IMR-90 (cell line): ENCODE results near the gene STRIP1. TPM values are rescaled to one million over a fixed set of nuclear protein-coding genes. Genes with fewer than 3 reads are reported as not detected.

Experiments used
- ATAC-seq: fragments of 200-7000 bp; cut with Tn5 transposase; 2 replicates; pipeline ENCODE4 v1.9.1; 2020; ENCODE audit warnings: low read depth, mild to moderate bottlenecking, moderate library complexity
- BruUV-seq: library from RNA; stranded (reverse); fragments of 400-500 nt; replicated peaks from 2 replicates; lab custom pipeline; 2021; lab: Mats Ljungman, UMichigan
- CTCF ChIA-PET: fragments of 300-600 bp; formaldehyde crosslinking; extraction: SDS; loops from one replicate; lab custom pipeline; 2021; ENCODE audit warnings: antibody characterized with exemption; lab: Yijun Ruan, JAX
- POLR2A ChIA-PET: fragments of 300-600 bp; sonication (Branson Sonifier 250); formaldehyde crosslinking; loops from one replicate; lab custom pipeline; 2022; ENCODE audit warnings: antibody characterized with exemption; ENCODE audit not compliant: unreplicated experiment; lab: Charles Lee
- DNase-seq: peaks from one replicate; pipeline ENCODE4 v3.0.0; 2013
- H2AFZ ChIP-seq: replicated peaks from 2 replicates; pipeline ENCODE3; 2013; ENCODE audit warnings: low read length, mild to moderate bottlenecking; ENCODE audit not compliant: poor library complexity
- H2AK5ac ChIP-seq: 2 replicates; pipeline ENCODE4 v1.6.1; 2013; ENCODE audit warnings: low read depth, low read length, inconsistent platforms
- H2AK9ac ChIP-seq: replicated peaks from 2 replicates; pipeline ENCODE3; 2013; ENCODE audit warnings: mild to moderate bottlenecking, low read depth, low read length, moderate library complexity; ENCODE audit not compliant: poor library complexity
- H2BK120ac ChIP-seq: 2 replicates; pipeline ENCODE4 v1.6.1; 2013; ENCODE audit warnings: low read depth, low read length, inconsistent platforms
- H2BK15ac ChIP-seq: 3 replicates; pipeline ENCODE4 v1.6.1; 2013; ENCODE audit warnings: low read depth, low read length, inconsistent platforms
- H2BK20ac ChIP-seq: 2 replicates; pipeline ENCODE4 v1.6.1; 2013; ENCODE audit warnings: low read depth, mild to moderate bottlenecking, inconsistent platforms, low read length, moderate library complexity
- H2BK5ac ChIP-seq: 2 replicates; pipeline ENCODE4 v1.6.1; 2013; ENCODE audit warnings: mild to moderate bottlenecking, low read depth, low read length, inconsistent platforms; ENCODE audit not compliant: poor library complexity, severe bottlenecking
- H3K14ac ChIP-seq: replicated peaks from 2 replicates; pipeline ENCODE4 v1.6.1; 2013; ENCODE audit warnings: low read depth, low read length, inconsistent platforms
- H3K18ac ChIP-seq: 2 replicates; pipeline ENCODE4 v1.6.1; 2013; ENCODE audit warnings: low read depth, low read length, control low read depth
- H3K23ac ChIP-seq: 2 replicates; pipeline ENCODE4 v1.6.1; 2013; ENCODE audit warnings: low read depth, low read length, inconsistent platforms
- H3K27ac ChIP-seq: 2 replicates; pipeline ENCODE4 v1.5.1; 2013; ENCODE audit warnings: mild to moderate bottlenecking, control low read depth, low read length; ENCODE audit not compliant: insufficient read depth
- H3K27me3 ChIP-seq: 2 replicates; pipeline ENCODE4 v1.6.1; 2013; ENCODE audit warnings: low read length; ENCODE audit not compliant: control insufficient read depth, insufficient read depth
- H3K36me3 ChIP-seq: 2 replicates; pipeline ENCODE4 v1.6.1; 2013; ENCODE audit warnings: low read length, mixed read lengths; ENCODE audit not compliant: control insufficient read depth, insufficient read depth
- H3K4ac ChIP-seq: 2 replicates; pipeline ENCODE4 v1.6.1; 2013; ENCODE audit warnings: low read depth, low read length, inconsistent platforms
- H3K4me1 ChIP-seq: 2 replicates; pipeline ENCODE4 v1.6.1; 2013; ENCODE audit warnings: low read length, mixed read lengths; ENCODE audit not compliant: control insufficient read depth, insufficient read depth
- H3K4me2 ChIP-seq: 2 replicates; pipeline ENCODE4 v1.6.1; 2013; ENCODE audit warnings: low read depth, mild to moderate bottlenecking, control low read depth, low read length, moderate library complexity
- H3K4me3 ChIP-seq: 2 replicates; pipeline ENCODE4 v1.5.1; 2013; ENCODE audit warnings: low read depth, mild to moderate bottlenecking, control low read depth, low read length, moderate library complexity; ENCODE audit not compliant: insufficient read depth
- H3K56ac ChIP-seq: 2 replicates; pipeline ENCODE4 v1.6.1; 2013; ENCODE audit warnings: low read length, inconsistent platforms; ENCODE audit not compliant: insufficient read depth; ENCODE audit errors: extremely low read depth
- H3K79me1 ChIP-seq, 2 experiments: 2 replicates each; pipeline ENCODE4 v1.6.1; 2013; ENCODE audit warnings: low read length in 2 of 2, inconsistent platforms in 1 of 2, low read depth in 1 of 2
- H3K9ac ChIP-seq: 2 replicates; pipeline ENCODE4 v1.6.1; 2013; ENCODE audit warnings: low read depth, low read length, control low read depth
- H3K9me1 ChIP-seq: 2 replicates; pipeline ENCODE4 v1.6.1; 2013; ENCODE audit warnings: low read length, inconsistent platforms; ENCODE audit not compliant: insufficient read depth
- H3K9me3 ChIP-seq: 2 replicates; pipeline ENCODE4 v1.6.1; 2013; ENCODE audit warnings: low read length; ENCODE audit not compliant: control insufficient read depth, insufficient read depth
- H4K20me1 ChIP-seq: 2 replicates; pipeline ENCODE4 v1.6.1; 2013; ENCODE audit warnings: low read length, inconsistent platforms; ENCODE audit not compliant: insufficient read depth
- H4K5ac ChIP-seq: 2 replicates; pipeline ENCODE4 v1.6.1; 2013; ENCODE audit warnings: mild to moderate bottlenecking, low read depth, low read length, control low read depth
- H4K8ac ChIP-seq, 2 experiments: 2 replicates each; pipeline ENCODE4 v1.6.1; 2013; ENCODE audit warnings: low read depth in 2 of 2, low read length in 2 of 2, control low read depth in 1 of 2, inconsistent platforms in 1 of 2
- H4K91ac ChIP-seq: 2 replicates; pipeline ENCODE4 v1.6.1; 2013; ENCODE audit warnings: low read depth, low read length, inconsistent platforms; ENCODE audit not compliant: insufficient read depth
- CHD1 ChIP-seq: IDR thresholded peaks from 2 replicates; pipeline ENCODE4 v1.6.1; 2012; ENCODE audit warnings: low read depth, low read length, improper control_type of control experiment
- MAZ ChIP-seq: IDR thresholded peaks from 2 replicates; pipeline ENCODE4 v1.6.1; 2012; ENCODE audit warnings: low read depth, mild to moderate bottlenecking, low read length, improper control_type of control experiment, moderate library complexity, borderline replicate concordance
- NFE2L2 ChIP-seq: fragments of 150-350 bp; IDR thresholded peaks from 2 replicates; pipeline ENCODE4 v1.6.1; 2016; ENCODE audit warnings: low read depth, mild to moderate bottlenecking, low read length
- RAD21 ChIP-seq: IDR thresholded peaks from 2 replicates; pipeline ENCODE4 v1.6.1; 2012; ENCODE audit warnings: low read length, improper control_type of control experiment
- RFX5 ChIP-seq: IDR thresholded peaks from 2 replicates; pipeline ENCODE4 v1.8.0; 2012; ENCODE audit warnings: low read depth, mild to moderate bottlenecking, low read length, moderate library complexity
- SMC3 ChIP-seq: fragments of 150-350 bp; IDR thresholded peaks from 2 replicates; pipeline ENCODE4 v1.6.1; 2016; ENCODE audit warnings: low read depth, mild to moderate bottlenecking, antibody characterized with exemption, low read length, moderate library complexity
- WGBS, 2 experiments: methylation state at CpG; one replicate each; pipeline versions ENCODE4 v1.1.5 to v1.1.7; 2013; ENCODE audit warnings: missing lambda C conversion rate in 2 of 2; ENCODE audit not compliant: insufficient read length in 1 of 2; ENCODE audit errors: extremely low coverage in 2 of 2; 5-methylcytosine and 5-hydroxymethylcytosine counted together
- dilution Hi-C: fragments of 300-500 bp; cut with HindIII; formaldehyde crosslinking; loops from one replicate; pipeline ENCODE4 v1.14.3; 2018; ENCODE audit warnings: low sequenced_read_pairs; ENCODE audit not compliant: unreplicated experiment
- in situ Hi-C: fragments of 300-500 bp; cut with MboI; formaldehyde crosslinking; loops from 3 replicates; pipeline ENCODE4 v1.14.3; 2019; ENCODE audit warnings: low sequenced_read_pairs, inconsistent platforms, mixed read lengths
- intact Hi-C: fragments of 100-400 bp; cut with micrococcal nuclease; formaldehyde crosslinking; loops from 2 replicates; pipeline ENCODE4 v1.10.0; 2022
- polyA plus RNA-seq, 3 experiments: library from polyadenylated mRNA; depleted of rRNA; stranded (reverse); fragments of >200 nt; gene quantifications; 2 replicates each; pipeline ENCODE4 v1.2.3, GENCODE V29; 2012; ENCODE audit warnings: low replicate concordance in 1 of 3
- total RNA-seq: library from RNA; depleted of rRNA; stranded (reverse); fragments of >200 nt; gene quantifications from 2 replicates; pipeline ENCODE4 v1.2.3, GENCODE V29; 2012
- TF ChIP-seq, protein P1 (sequence below): fragments of 150-350 bp; IDR thresholded peaks from 2 replicates; pipeline ENCODE4 v1.6.1; 2017; ENCODE audit warnings: mild to moderate bottlenecking, antibody characterized with exemption, low read length, low read depth
- TF ChIP-seq, protein P2 (sequence below): fragments of 150-350 bp; IDR thresholded peaks from 2 replicates; pipeline ENCODE4 v1.6.1; 2016; ENCODE audit warnings: low read depth, mild to moderate bottlenecking, low read length, moderate library complexity, borderline replicate concordance

The STRIP1 gene
- total and polyA plus RNA-seq, 2 of the 4 experiments (the other 2 are of a cell fraction): 30.4 to 33.5 TPM

DNA sequence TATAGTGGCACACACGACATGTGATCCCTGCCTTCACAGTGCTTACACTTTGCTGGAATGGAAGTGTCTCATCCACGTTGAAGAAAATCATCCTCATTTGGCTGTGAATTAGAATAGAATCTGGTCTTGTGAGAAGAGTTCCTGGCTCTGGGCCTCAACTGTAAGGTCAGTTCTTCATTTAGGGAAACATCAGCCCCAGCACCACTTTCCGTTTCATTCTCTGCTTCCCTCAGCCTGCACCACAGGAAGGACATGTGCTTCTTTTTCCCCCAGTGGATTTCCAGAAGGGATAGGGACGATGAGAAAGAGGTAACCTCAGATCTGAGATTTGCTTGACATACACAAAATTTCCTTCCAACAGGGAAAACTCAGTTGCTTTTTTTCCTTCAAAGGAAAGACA, 39.7 kb downstream of the STRIP1 start:
- H4K8ac ChIP-seq: no peak overlapping the region
- no peaks in the 10 kb centered on the region for H3K79me1 ChIP-seq
- ChIA-PET POLR2A (no interaction called here), CTCF (interaction anchor here (1.5 kb wide), 1 partner anchor 14 kb away, joined by 5 read pairs; no protein-coding TSS in a partner anchor)
- no peak overlapping the region for H2BK120ac ChIP-seq
- H2AFZ ChIP-seq: no peak overlapping the region
- H3K4me2 ChIP-seq: no peak overlapping the region
- H3K27me3 ChIP-seq: peaks cover 85% of the 10 kb centered on the region
- no peak overlapping the region for H3K9ac ChIP-seq
- no peak overlapping the region for H4K5ac ChIP-seq
- no peak overlapping the region for H3K14ac ChIP-seq
- WGBS, 2 experiments: no CpG with 5 or more reads among the region's 4 CpGs
- no TSS peak for BruUV-seq
- intact Hi-C loops: no loop called here
- H3K27ac ChIP-seq: no peak overlapping the region
- TF ChIP-seq, protein P1, sequence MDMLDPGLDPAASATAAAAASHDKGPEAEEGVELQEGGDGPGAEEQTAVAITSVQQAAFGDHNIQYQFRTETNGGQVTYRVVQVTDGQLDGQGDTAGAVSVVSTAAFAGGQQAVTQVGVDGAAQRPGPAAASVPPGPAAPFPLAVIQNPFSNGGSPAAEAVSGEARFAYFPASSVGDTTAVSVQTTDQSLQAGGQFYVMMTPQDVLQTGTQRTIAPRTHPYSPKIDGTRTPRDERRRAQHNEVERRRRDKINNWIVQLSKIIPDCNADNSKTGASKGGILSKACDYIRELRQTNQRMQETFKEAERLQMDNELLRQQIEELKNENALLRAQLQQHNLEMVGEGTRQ: no peak
- TF ChIP-seq RFX5: no peak
- TF ChIP-seq NFE2L2: no peak
- no peak for TF ChIP-seq SMC3
- TF ChIP-seq, protein P2, sequence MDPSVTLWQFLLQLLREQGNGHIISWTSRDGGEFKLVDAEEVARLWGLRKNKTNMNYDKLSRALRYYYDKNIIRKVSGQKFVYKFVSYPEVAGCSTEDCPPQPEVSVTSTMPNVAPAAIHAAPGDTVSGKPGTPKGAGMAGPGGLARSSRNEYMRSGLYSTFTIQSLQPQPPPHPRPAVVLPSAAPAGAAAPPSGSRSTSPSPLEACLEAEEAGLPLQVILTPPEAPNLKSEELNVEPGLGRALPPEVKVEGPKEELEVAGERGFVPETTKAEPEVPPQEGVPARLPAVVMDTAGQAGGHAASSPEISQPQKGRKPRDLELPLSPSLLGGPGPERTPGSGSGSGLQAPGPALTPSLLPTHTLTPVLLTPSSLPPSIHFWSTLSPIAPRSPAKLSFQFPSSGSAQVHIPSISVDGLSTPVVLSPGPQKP: no peak
- no peak for TF ChIP-seq RAD21
- no peak for TF ChIP-seq CHD1
- no peak for TF ChIP-seq MAZ
- H3K18ac ChIP-seq: no peak overlapping the region
- no peaks in the 10 kb centered on the region for H3K4me1 ChIP-seq
- no peak overlapping the region for H2AK5ac ChIP-seq
- H3K4ac ChIP-seq: no peak overlapping the region
- no peak overlapping the region for H2BK20ac ChIP-seq
- peaks cover 8% of the 10 kb centered on the region for H3K9me3 ChIP-seq
- H3K36me3 ChIP-seq: no peaks in the 10 kb centered on the region
- H3K4me3 ChIP-seq: no peak overlapping the region
- no peak overlapping the region for H3K23ac ChIP-seq
- H4K20me1 ChIP-seq: 0 out of 2 replicates have a peak, but pooled peaks cover 4% of the 10 kb centered on the region
- in situ Hi-C loops: no loop called here
- ATAC-seq: no peak
- H2BK5ac ChIP-seq: no peak overlapping the region
- no peak for DNase-seq
- dilution Hi-C loops: no loop called here
- no peak overlapping the region for H2BK15ac ChIP-seq
- H4K91ac ChIP-seq: no peak overlapping the region
- H3K56ac ChIP-seq: no peak overlapping the region
- H3K9me1 ChIP-seq: no peaks in the 10 kb centered on the region
- no peak overlapping the region for H2AK9ac ChIP-seq
